Ureter (tissue), 1 donor: ENCODE results near the gene COL2A1. TPM values are rescaled to one million over a fixed set of nuclear protein-coding genes. Genes with fewer than 3 reads are reported as not detected.
"Not testable (repeated sequence)": the region's sequence is repeated elsewhere in the genome, so short reads cannot be mapped to it uniquely, and the experiment has no call there.

Experiments
- DNase-seq: peaks from one replicate; pipeline ENCODE4 v3.0.0-alpha.2; 2020; ENCODE audit warnings: low spot score
- total RNA-seq: library from RNA; stranded (reverse); gene quantifications from one replicate; pipeline ENCODE4 v1.2.4, GENCODE V29; 2023
- donor health status: DM: yes; HTN: yes; CAD: no.

The COL2A1 gene
- total RNA-seq, 1 donor from 2014 or later: not detected

GRCh38 chr12:47975036-47975620, 29.1 kb downstream of the COL2A1 start:
- no peak for DNase-seq

- no peak for DNase-seq
Observed at GRCh38 chr12:47973870-47974269, 30.4 kb downstream of the COL2A1 start.

GRCh38 chr12:47972895-47973294, 31.4 kb downstream of the COL2A1 start:
- no peak for DNase-seq

GRCh38 chr12:47970843-47971242, 33.4 kb downstream of the COL2A1 start:
- no peak for DNase-seq

GRCh38 chr12:47969845-47970244, 34.4 kb downstream of the COL2A1 start:
- DNase-seq: no peak

- no peak for DNase-seq
Observed at GRCh38 chr12:47967461-47968321, 36.6 kb downstream of the COL2A1 start.

- DNase-seq: no peak
Observed at GRCh38 chr12:47965581-47965980, 38.7 kb downstream of the COL2A1 start.

- no peak for DNase-seq
Observed at GRCh38 chr12:47964106-47964728, 40.1 kb downstream of the COL2A1 start.

- DNase-seq: peak; percentile 91
Observed at GRCh38 chr12:47963340-47964040, 40.8 kb downstream of the COL2A1 start, which contains the start of gene TMEM106C. Gene TMEM106C (plus strand): TSS chr12:47963596. CDS start chr12:47964237, 641 bp downstream.

- DNase-seq: no peak
Observed at GRCh38 chr12:47962198-47962597, 42.1 kb downstream of the COL2A1 start.

GRCh38 chr12:47957671-47958070, 46.6 kb downstream of the COL2A1 start:
- DNase-seq: not testable (repeated sequence)

- DNase-seq: no peak
Observed at GRCh38 chr12:47955059-47955458, 49.2 kb downstream of the COL2A1 start.

- DNase-seq: no peak
Observed at GRCh38 chr12:47954467-47955045, 49.7 kb downstream of the COL2A1 start.

- DNase-seq: no peak
Observed at GRCh38 chr12:47954058-47954457, 50.2 kb downstream of the COL2A1 start.

- DNase-seq: no peak
Observed at GRCh38 chr12:47950856-47951468, 53.3 kb downstream of the COL2A1 start.

GRCh38 chr12:47949441-47950341, 54.6 kb downstream of the COL2A1 start:
- DNase-seq: peak; percentile 77

GRCh38 chr12:47947341-47947740, 56.9 kb downstream of the COL2A1 start:
- no peak for DNase-seq

GRCh38 chr12:47946413-47947323, 57.6 kb downstream of the COL2A1 start:
- DNase-seq: no peak

- DNase-seq: no peak
Observed at GRCh38 chr12:47945341-47945728, 58.9 kb downstream of the COL2A1 start.
